Gastrocnemius medialis (tissue), 4 donors: ENCODE results near the gene DPH7. TPM values are rescaled to one million over a fixed set of nuclear protein-coding genes. Genes with fewer than 3 reads are reported as not detected.
"Not testable (repeated sequence)": the region's sequence is repeated elsewhere in the genome, so short reads cannot be mapped to it uniquely, and the experiment has no call there.

Experiments
- ATAC-seq, 2 donors: fragments of 150-250 bp; one replicate each; pipeline ENCODE4 v1.9.1; 2016
- DNase-seq, 2 donors: peaks; one replicate each; pipeline ENCODE4 v3.0.0-alpha.2; 2019
- H3K27ac ChIP-seq, 4 donors: fragments of 200-600 bp; sonication (generic); 1 replicate in 1 of 4; 2 replicates in 3 of 4; pipeline ENCODE4 v1.5.1; 2016 to 2018; ENCODE audit warnings: mild to moderate bottlenecking in 2 of 4, moderate library complexity in 1 of 4
- H3K27me3 ChIP-seq, 3 donors: fragments of 200-600 bp; sonication (generic) in 2 of 3; 1 replicate in 1 of 3; 2 replicates in 2 of 3; pipeline versions ENCODE4 v1.5.1 to v1.6.0; 2016 to 2019; ENCODE audit warnings: mild to moderate bottlenecking in 1 of 3, moderate library complexity in 1 of 3
- H3K36me3 ChIP-seq, 2 donors: fragments of 200-600 bp; sonication (generic) in 1 of 2; one replicate each; pipeline ENCODE4 v1.5.1; 2017 to 2018
- H3K4me1 ChIP-seq, 2 donors: fragments of 200-600 bp; sonication (generic) in 1 of 2; one replicate each; pipeline ENCODE4 v1.5.1; 2016 to 2017; ENCODE audit warnings: mild to moderate bottlenecking in 2 of 2
- H3K4me3 ChIP-seq, 4 donors: fragments of 200-600 bp; sonication (generic) in 3 of 4; 1 replicate in 1 of 4; 2 replicates in 3 of 4; pipeline ENCODE4 v1.5.1; 2016 to 2019; ENCODE audit warnings: mild to moderate bottlenecking in 2 of 4
- H3K9me3 ChIP-seq, 3 donors: fragments of 200-600 bp; sonication (generic) in 2 of 3; 1 replicate in 1 of 3; 2 replicates in 2 of 3; pipeline ENCODE4 v1.5.1; 2016 to 2019
- CTCF ChIP-seq, 5 experiments: fragments of 450-650 bp in 3 of 5; fragments of 200-600 bp in 2 of 5; sonication (generic) in 2 of 5; IDR thresholded peaks in 4 of 5; conservative IDR thresholded peaks in 1 of 5; 1 replicate in 4 of 5; 2 replicates in 1 of 5; pipeline ENCODE4 v1.5.1; 2016 to 2019; ENCODE audit warnings: antibody characterized with exemption in 5 of 5, mild to moderate bottlenecking in 3 of 5, moderate library complexity in 3 of 5
- POLR2A ChIP-seq, 2 donors: fragments of 450-650 bp; IDR thresholded peaks; one replicate each; pipeline ENCODE4 v1.6.1; 2017; ENCODE audit warnings: antibody characterized with exemption in 2 of 2, mild to moderate bottlenecking in 2 of 2, moderate library complexity in 2 of 2
- in situ Hi-C, 4 donors: fragments of 200-750 bp; cut with MboI; loops; one replicate each; pipeline versions ENCODE4 v1.15.0 to v1.8.0; 2017; ENCODE audit warnings: low sequenced_read_pairs in 4 of 4
- intact Hi-C: fragments of 100-400 bp; cut with DNase I; formaldehyde crosslinking; loops from one replicate; pipeline ENCODE4 v1.15.1; 2023; ENCODE audit warnings: low total_unique reads
- total RNA-seq, 4 donors: library from RNA; depleted of rRNA; stranded (reverse); fragments of >200 nt; gene quantifications; one replicate each; pipeline versions ENCODE4 v1.1.0 to v1.2.3, GENCODE V29; 2016

DPH7 gene
- total RNA-seq, 4 donors from 2014 or later = 10.0 to 25.2 (median 13.6) TPM

GRCh38 chr9:137520614-137521404 is 57.9 kb downstream of the DPH7 start:
- in situ Hi-C loops = no loop called here

GRCh38 chr9:137519553-137519952 is 59.2 kb downstream of the DPH7 start:
- no peak for ATAC-seq
- intact Hi-C loops = no loop called here
- DNase-seq = no peak

More at GRCh38 chr9:137520614-137521404, 57.9 kb downstream of the DPH7 start:
- TF ChIP-seq POLR2A (IDR thresholded peaks at IDR 0.05) (no peak), CTCF (IDR thresholded peaks at IDR 0.05 in 4 of 5, conservative IDR thresholded peaks at IDR 0.05 in 1 of 5) (no peak)
- ATAC-seq = no peak
- Histone ChIP-seq H3K9me3 (no peaks in the 10 kb centered on the region), H3K4me1 (peaks cover 0 to 3% of the 10 kb centered on the region in 2 donors), H3K27me3 (no peaks in the 10 kb centered on the region), H3K27ac (no peak overlapping the region), H3K4me3 (no peak overlapping the region), H3K36me3 (peaks cover 0 to 5% of the 10 kb centered on the region in 2 donors)
- intact Hi-C loops = no loop called here
- DNase-seq = no peak

GRCh38 chr9:137518661-137519459 is 59.9 kb downstream of the DPH7 start:
- H3K27ac ChIP-seq, H3K4me1 ChIP-seq, DNase-seq, H3K27me3 ChIP-seq, H3K4me3 ChIP-seq, H3K9me3 ChIP-seq, intact Hi-C loops, H3K36me3 ChIP-seq, ATAC-seq, in situ Hi-C loops: not testable (repeated sequence)

More at GRCh38 chr9:137519553-137519952, 59.2 kb downstream of the DPH7 start:
- H3K4me3 ChIP-seq = no peak overlapping the region
- in situ Hi-C loops = no loop called here
- no peaks in the 10 kb centered on the region for H3K27me3 ChIP-seq
- no peak for TF ChIP-seq CTCF (IDR thresholded peaks at IDR 0.05 in 4 of 5, conservative IDR thresholded peaks at IDR 0.05 in 1 of 5)
- TF ChIP-seq POLR2A (IDR thresholded peaks at IDR 0.05) = no peak
- peaks cover 0 to 3% of the 10 kb centered on the region in 2 donors for H3K4me1 ChIP-seq
- H3K36me3 ChIP-seq = peaks cover 0 to 5% of the 10 kb centered on the region in 2 donors
- H3K9me3 ChIP-seq = no peaks in the 10 kb centered on the region
- no peak overlapping the region for H3K27ac ChIP-seq

GRCh38 chr9:137516144-137516917 is 62.4 kb downstream of the DPH7 start:
- DNase-seq = no peak
- intact Hi-C loops = no loop called here
- TF ChIP-seq POLR2A (IDR thresholded peaks at IDR 0.05) = no peak
- no peak for TF ChIP-seq CTCF (IDR thresholded peaks at IDR 0.05 in 4 of 5, conservative IDR thresholded peaks at IDR 0.05 in 1 of 5)

More at GRCh38 chr9:137516144-137516917, 62.4 kb downstream of the DPH7 start:
- in situ Hi-C loops = no loop called here
- Histone ChIP-seq H3K4me3 (no peak overlapping the region), H3K27me3 (no peaks in the 10 kb centered on the region), H3K36me3 (peaks cover 0 to 13% of the 10 kb centered on the region in 2 donors), H3K9me3 (no peaks in the 10 kb centered on the region), H3K27ac (no peak overlapping the region), H3K4me1 (no peaks in the 10 kb centered on the region)
- ATAC-seq = no peak
